ENCODE measurements around the gene UBE2Q2.
"Not testable (repeated sequence)": the region's sequence is repeated elsewhere in the genome, so short reads cannot be mapped to it uniquely, and the experiment has no call there.

DNA sequence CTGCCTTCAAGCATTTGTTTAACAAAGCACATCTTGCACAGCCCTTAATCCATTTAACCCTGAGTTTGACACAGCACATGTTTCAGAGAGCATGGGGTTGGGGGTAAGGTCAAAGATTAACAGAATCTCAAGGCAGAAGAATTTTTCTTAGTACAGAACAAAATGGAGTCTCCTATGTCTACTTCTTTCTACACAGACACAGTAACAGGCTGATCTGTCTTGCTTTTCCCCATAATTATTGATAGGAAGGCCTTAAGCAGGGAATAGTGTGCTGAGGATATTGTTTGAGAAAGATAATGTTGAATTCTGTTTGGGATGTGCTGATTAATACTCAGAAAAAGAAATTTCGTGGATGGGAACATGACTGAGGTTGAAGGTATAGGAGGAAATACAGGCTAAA lies 28.3 kb downstream of the UBE2Q2 start:
- TF ChIP-seq, protein P1, sequence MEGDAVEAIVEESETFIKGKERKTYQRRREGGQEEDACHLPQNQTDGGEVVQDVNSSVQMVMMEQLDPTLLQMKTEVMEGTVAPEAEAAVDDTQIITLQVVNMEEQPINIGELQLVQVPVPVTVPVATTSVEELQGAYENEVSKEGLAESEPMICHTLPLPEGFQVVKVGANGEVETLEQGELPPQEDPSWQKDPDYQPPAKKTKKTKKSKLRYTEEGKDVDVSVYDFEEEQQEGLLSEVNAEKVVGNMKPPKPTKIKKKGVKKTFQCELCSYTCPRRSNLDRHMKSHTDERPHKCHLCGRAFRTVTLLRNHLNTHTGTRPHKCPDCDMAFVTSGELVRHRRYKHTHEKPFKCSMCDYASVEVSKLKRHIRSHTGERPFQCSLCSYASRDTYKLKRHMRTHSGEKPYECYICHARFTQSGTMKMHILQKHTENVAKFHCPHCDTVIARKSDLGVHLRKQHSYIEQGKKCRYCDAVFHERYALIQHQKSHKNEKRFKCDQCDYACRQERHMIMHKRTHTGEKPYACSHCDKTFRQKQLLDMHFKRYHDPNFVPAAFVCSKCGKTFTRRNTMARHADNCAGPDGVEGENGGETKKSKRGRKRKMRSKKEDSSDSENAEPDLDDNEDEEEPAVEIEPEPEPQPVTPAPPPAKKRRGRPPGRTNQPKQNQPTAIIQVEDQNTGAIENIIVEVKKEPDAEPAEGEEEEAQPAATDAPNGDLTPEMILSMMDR (conservative IDR thresholded peaks at IDR 0.05; ENCODE audit: low read depth, low read length), result not testable (repeated sequence)
- TF ChIP-seq RCOR1 (IDR thresholded peaks at IDR 0.05; ENCODE audit: insufficient replicate concordance, low read length); POLR2A (IDR thresholded peaks at IDR 0.05; ENCODE audit: low read depth, low read length): not testable (repeated sequence)
- TF ChIP-seq, protein P2, sequence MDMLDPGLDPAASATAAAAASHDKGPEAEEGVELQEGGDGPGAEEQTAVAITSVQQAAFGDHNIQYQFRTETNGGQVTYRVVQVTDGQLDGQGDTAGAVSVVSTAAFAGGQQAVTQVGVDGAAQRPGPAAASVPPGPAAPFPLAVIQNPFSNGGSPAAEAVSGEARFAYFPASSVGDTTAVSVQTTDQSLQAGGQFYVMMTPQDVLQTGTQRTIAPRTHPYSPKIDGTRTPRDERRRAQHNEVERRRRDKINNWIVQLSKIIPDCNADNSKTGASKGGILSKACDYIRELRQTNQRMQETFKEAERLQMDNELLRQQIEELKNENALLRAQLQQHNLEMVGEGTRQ (IDR thresholded peaks at IDR 0.05; ENCODE audit: low read depth, low read length), result not testable (repeated sequence)
